GM12878 (cell line): ENCODE measurements around the gene SUFU. TPM values are rescaled to one million over a fixed set of nuclear protein-coding genes. Genes with fewer than 3 reads are reported as not detected.

Experiments used
- ATF3 ChIP-seq: IDR thresholded peaks from 2 replicates; pipeline ENCODE4 v1.6.1; 2011; ENCODE audit warnings: low read depth, mild to moderate bottlenecking, low read length, moderate library complexity, borderline replicate concordance; ENCODE audit errors: extremely low read depth
- ATF7 ChIP-seq: fragments of 450-650 bp; IDR thresholded peaks from 2 replicates; pipeline ENCODE4 v1.6.1; 2016; ENCODE audit warnings: low read depth, mild to moderate bottlenecking
- CUX1 ChIP-seq: IDR thresholded peaks from 2 replicates; pipeline ENCODE4 v1.6.1; 2012; ENCODE audit warnings: improper control_type of control experiment, low read depth, low read length; ENCODE audit not compliant: insufficient replicate concordance
- MTA3 ChIP-seq: IDR thresholded peaks from 2 replicates; pipeline ENCODE4 v1.6.1; 2012; ENCODE audit warnings: low read length, inconsistent platforms, borderline replicate concordance
- PAX8 ChIP-seq: fragments of 450-650 bp; IDR thresholded peaks from 2 replicates; pipeline ENCODE4 v1.6.1; 2017; ENCODE audit warnings: mild to moderate bottlenecking, moderate library complexity
- RAD21 ChIP-seq: IDR thresholded peaks from 2 replicates; pipeline ENCODE4 v1.6.1; 2011; ENCODE audit warnings: mild to moderate bottlenecking, low read depth, low read length, moderate library complexity; ENCODE audit not compliant: insufficient read depth
- RAD51 ChIP-seq: fragments of 450-650 bp; IDR thresholded peaks from 2 replicates; pipeline ENCODE4 v1.6.1; 2016; ENCODE audit warnings: moderate library complexity, mild to moderate bottlenecking, inconsistent platforms
- RB1 ChIP-seq: fragments of 450-650 bp; formaldehyde crosslinking; IDR thresholded peaks from 2 replicates; pipeline ENCODE4 v1.6.1; 2017; ENCODE audit warnings: mild to moderate bottlenecking, borderline replicate concordance
- SMC3 ChIP-seq: IDR thresholded peaks from 2 replicates; pipeline ENCODE4 v1.6.1; 2011; ENCODE audit warnings: low read length, improper control_type of control experiment, borderline replicate concordance
- SREBF1 ChIP-seq: IDR thresholded peaks from 2 replicates; pipeline ENCODE4 v1.6.1; 2012; ENCODE audit warnings: mild to moderate bottlenecking, low read length
- YBX1 ChIP-seq: fragments of 450-650 bp; IDR thresholded peaks from 2 replicates; pipeline ENCODE4 v1.6.1; 2016; ENCODE audit warnings: antibody characterized with exemption
- ZBTB33 ChIP-seq: fragments of 450-650 bp; IDR thresholded peaks from 2 replicates; pipeline ENCODE4 v1.6.1; 2017; ENCODE audit warnings: mild to moderate bottlenecking
- ZZZ3 ChIP-seq: IDR thresholded peaks from 2 replicates; pipeline ENCODE4 v1.6.1; 2011; ENCODE audit warnings: low read depth; ENCODE audit not compliant: control insufficient read depth, insufficient read length
- polyA plus RNA-seq, 11 experiments: library from polyadenylated mRNA; depleted of rRNA in 4 of 11; unstranded in 6 of 11; stranded (reverse) in 5 of 11; fragments of >200 nt; fragmentation: Nextera tagmentation in 4 of 11; fragmentation: Illumina TruSeq in 1 of 11; extraction: Ambion mirVana in 4 of 11; extraction: Trizol in 1 of 11; gene quantifications; 1 replicate in 1 of 11; 2 replicates in 10 of 11; pipeline versions ENCODE4 v1.2.1 to v1.2.3, GENCODE V29; 2011 to 2016; ENCODE audit warnings: inconsistent platforms in 2 of 11, missing spikeins in 2 of 11, low read depth in 1 of 11
- total RNA-seq, 4 experiments: library from RNA; depleted of rRNA in 3 of 4; stranded (reverse); fragments of >200 nt in 3 of 4; fragmentation: Illumina TruSeq in 1 of 4; extraction: Trizol in 1 of 4; gene quantifications; 2 replicates each; pipeline versions ENCODE4 v1.2.1 to v1.2.3, GENCODE V29; 2013 to 2021
- TF ChIP-seq, protein P1 (sequence below): IDR thresholded peaks from 2 replicates; pipeline ENCODE4 v1.6.1; 2012; ENCODE audit warnings: low read length, inconsistent platforms
- TF ChIP-seq, protein P2 (sequence below): fragments of 450-650 bp; IDR thresholded peaks from 2 replicates; pipeline ENCODE4 v1.6.1; 2016; ENCODE audit warnings: mild to moderate bottlenecking, moderate library complexity, borderline replicate concordance

Gene SUFU
- total and polyA plus RNA-seq, 10 of the 15 experiments (the other 5 are each of a cell fraction or from before 2014, with no cell fraction given), result 0.68 to 7.7 (median 2.4) TPM

DNA sequence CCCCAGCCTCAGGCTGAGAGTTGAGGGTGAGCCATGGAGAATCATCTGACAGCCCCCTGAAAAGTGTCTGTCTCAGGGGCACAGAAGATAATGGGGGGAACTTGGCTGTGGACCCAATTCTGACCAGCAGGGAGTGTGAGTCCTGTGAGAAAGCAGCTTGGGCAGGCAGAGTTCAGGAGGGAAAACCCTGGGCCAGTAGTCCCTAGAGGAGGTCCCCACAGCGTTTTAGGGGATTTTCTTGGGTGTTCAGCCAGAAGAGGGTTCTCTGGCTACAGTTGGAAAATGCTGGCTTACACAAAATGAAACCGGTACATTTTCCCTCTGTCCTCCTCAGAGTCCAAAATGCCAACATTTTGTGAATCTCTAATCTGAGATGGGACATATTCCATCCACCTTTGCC lies 104.7 kb downstream of the SUFU start (continued):
- TF ChIP-seq RAD21 (peak; percentile 53), ZBTB33 (no peak), SMC3 (peak; percentile 26; the same call in 1 of the 2 replicates), CUX1 (peak; percentile 73), MTA3 (no peak), YBX1 (no peak), PAX8 (no peak), RAD51 (no peak), ATF3 (no peak), ATF7 (no peak), RB1 (peak; percentile 32; the same call in 1 of the 2 replicates), ZZZ3 (no peak), SREBF1 (no peak)
- TF ChIP-seq, protein P1, sequence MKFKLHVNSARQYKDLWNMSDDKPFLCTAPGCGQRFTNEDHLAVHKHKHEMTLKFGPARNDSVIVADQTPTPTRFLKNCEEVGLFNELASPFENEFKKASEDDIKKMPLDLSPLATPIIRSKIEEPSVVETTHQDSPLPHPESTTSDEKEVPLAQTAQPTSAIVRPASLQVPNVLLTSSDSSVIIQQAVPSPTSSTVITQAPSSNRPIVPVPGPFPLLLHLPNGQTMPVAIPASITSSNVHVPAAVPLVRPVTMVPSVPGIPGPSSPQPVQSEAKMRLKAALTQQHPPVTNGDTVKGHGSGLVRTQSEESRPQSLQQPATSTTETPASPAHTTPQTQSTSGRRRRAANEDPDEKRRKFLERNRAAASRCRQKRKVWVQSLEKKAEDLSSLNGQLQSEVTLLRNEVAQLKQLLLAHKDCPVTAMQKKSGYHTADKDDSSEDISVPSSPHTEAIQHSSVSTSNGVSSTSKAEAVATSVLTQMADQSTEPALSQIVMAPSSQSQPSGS, result no peak
- TF ChIP-seq, protein P2, sequence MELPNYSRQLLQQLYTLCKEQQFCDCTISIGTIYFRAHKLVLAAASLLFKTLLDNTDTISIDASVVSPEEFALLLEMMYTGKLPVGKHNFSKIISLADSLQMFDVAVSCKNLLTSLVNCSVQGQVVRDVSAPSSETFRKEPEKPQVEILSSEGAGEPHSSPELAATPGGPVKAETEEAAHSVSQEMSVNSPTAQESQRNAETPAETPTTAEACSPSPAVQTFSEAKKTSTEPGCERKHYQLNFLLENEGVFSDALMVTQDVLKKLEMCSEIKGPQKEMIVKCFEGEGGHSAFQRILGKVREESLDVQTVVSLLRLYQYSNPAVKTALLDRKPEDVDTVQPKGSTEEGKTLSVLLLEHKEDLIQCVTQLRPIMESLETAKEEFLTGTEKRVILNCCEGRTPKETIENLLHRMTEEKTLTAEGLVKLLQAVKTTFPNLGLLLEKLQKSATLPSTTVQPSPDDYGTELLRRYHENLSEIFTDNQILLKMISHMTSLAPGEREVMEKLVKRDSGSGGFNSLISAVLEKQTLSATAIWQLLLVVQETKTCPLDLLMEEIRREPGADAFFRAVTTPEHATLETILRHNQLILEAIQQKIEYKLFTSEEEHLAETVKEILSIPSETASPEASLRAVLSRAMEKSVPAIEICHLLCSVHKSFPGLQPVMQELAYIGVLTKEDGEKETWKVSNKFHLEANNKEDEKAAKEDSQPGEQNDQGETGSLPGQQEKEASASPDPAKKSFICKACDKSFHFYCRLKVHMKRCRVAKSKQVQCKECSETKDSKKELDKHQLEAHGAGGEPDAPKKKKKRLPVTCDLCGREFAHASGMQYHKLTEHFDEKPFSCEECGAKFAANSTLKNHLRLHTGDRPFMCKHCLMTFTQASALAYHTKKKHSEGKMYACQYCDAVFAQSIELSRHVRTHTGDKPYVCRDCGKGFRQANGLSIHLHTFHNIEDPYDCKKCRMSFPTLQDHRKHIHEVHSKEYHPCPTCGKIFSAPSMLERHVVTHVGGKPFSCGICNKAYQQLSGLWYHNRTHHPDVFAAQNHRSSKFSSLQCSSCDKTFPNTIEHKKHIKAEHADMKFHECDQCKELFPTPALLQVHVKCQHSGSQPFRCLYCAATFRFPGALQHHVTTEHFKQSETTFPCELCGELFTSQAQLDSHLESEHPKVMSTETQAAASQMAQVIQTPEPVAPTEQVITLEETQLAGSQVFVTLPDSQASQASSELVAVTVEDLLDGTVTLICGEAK, result no peak
